ENCODE results near the gene SMC1A.

- TF ChIP-seq POLR2A (IDR thresholded peaks at IDR 0.05), result no peak
- no peak for TF ChIP-seq CTCF (IDR thresholded peaks at IDR 0.05)
These were observed 90.2 kb downstream of the SMC1A start for GRCh38 chrX:53332204-53332603.

All from lower leg skin (tissue), 3 donors.